Cardiac fibroblast (primary cell): ENCODE results near the gene GCH1.

Experiments used
- DNase-seq, 2 donors: peaks; one replicate each; pipeline versions ENCODE4 v3.0.0 to v3.0.0-alpha.2; 2010; ENCODE audit warnings: low read depth in 2 of 2
- H3K4me3 ChIP-seq, 2 donors: replicated peaks in 1 of 2; 1 replicate in 1 of 2; 2 replicates in 1 of 2; pipeline ENCODE4 v1.5.1; 2011; ENCODE audit warnings: low read depth in 2 of 2, low read length in 2 of 2, mild to moderate bottlenecking in 2 of 2, moderate library complexity in 1 of 2
- CTCF ChIP-seq: IDR thresholded peaks from one replicate; pipeline ENCODE4 v1.5.1; 2011; ENCODE audit warnings: low read depth, mild to moderate bottlenecking, low read length, inconsistent platforms

Gene GCH1

GRCh38 chr14:54902521-54903420 is at the start of gene GCH1:
Gene GCH1 (minus strand): TSS chr14:54902826. CDS start chr14:54902663, 163 bp downstream.
- peak within 1 kb of the TSS; percentile 79 to 83 for H3K4me3 ChIP-seq
- peak; percentile 35 for TF ChIP-seq CTCF
- DNase-seq, result peak; percentile 43 to 62

GRCh38 chr14:54947230-54947629 is 44.6 kb upstream of the GCH1 start:
- no peak for DNase-seq

GRCh38 chr14:54946500-54946899 is 43.9 kb upstream of the GCH1 start:
- no peak for TF ChIP-seq CTCF
- DNase-seq, result no peak
- no peak overlapping the region for H3K4me3 ChIP-seq

More at GRCh38 chr14:54947230-54947629, 44.6 kb upstream of the GCH1 start:
- no peak overlapping the region for H3K4me3 ChIP-seq
- no peak for TF ChIP-seq CTCF

GRCh38 chr14:54944737-54945391 is 42.2 kb upstream of the GCH1 start:
- no peak for DNase-seq
- H3K4me3 ChIP-seq, result no peak overlapping the region
- no peak for TF ChIP-seq CTCF

- no peak overlapping the region for H3K4me3 ChIP-seq
These were observed 40.3 kb upstream of the GCH1 start for GRCh38 chr14:54942913-54943312.

GRCh38 chr14:54936816-54937215 is 34.2 kb upstream of the GCH1 start:
- no peak for DNase-seq
- TF ChIP-seq CTCF, result no peak
- no peak overlapping the region for H3K4me3 ChIP-seq

More at GRCh38 chr14:54942913-54943312, 40.3 kb upstream of the GCH1 start:
- DNase-seq, result no peak
- TF ChIP-seq CTCF, result no peak
